Activated CD8-positive, alpha-beta memory T cell treated with anti-CD3 and anti-CD28 coated beads for 24 hours (primary cell): ENCODE data around the gene ZDHHC8.

Experiments used
- DNase-seq: peaks from one replicate; pipeline ENCODE4 v3.0.0-alpha.2; 2020

Gene ZDHHC8

DNA sequence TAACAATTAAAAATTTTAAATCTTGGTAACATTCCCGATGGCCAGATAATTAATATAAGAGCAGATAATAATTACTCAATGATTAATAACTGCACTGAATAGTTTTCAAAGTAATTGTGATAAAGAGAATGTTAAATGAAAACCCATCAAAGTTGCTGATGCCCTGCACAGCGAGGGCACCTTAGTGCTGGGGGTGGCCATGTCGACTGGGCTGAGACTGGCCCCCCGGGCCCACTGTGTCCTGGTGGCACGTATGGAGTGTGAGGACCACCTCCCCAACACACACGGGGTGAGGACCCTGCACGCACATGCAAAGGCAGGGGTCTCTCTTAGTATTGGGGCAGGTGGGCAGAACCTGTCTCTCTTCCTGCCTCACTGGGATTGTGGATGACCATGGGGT is 34.3 kb downstream of the ZDHHC8 start:
- DNase-seq: no peak

DNA sequence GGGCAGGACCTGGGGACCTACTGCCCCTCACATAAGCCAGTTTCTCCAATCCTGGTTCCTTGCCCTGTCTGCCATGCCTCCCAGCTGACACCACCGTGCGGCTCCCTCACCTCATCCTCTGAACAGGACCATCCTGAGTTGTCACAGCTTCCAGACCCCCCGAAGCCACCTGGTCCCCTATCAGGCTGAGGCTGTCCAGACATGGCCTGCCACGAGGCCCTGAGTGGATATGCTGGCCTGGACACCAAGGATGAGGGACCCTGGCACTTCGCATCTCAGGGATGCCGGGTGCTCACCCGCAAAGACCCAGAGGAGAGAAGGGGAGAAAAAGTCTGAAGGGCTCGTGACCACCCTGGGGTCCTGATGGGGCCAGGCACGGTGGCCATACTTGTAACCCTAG is 35.1 kb downstream of the ZDHHC8 start:
- no peak for DNase-seq

DNA sequence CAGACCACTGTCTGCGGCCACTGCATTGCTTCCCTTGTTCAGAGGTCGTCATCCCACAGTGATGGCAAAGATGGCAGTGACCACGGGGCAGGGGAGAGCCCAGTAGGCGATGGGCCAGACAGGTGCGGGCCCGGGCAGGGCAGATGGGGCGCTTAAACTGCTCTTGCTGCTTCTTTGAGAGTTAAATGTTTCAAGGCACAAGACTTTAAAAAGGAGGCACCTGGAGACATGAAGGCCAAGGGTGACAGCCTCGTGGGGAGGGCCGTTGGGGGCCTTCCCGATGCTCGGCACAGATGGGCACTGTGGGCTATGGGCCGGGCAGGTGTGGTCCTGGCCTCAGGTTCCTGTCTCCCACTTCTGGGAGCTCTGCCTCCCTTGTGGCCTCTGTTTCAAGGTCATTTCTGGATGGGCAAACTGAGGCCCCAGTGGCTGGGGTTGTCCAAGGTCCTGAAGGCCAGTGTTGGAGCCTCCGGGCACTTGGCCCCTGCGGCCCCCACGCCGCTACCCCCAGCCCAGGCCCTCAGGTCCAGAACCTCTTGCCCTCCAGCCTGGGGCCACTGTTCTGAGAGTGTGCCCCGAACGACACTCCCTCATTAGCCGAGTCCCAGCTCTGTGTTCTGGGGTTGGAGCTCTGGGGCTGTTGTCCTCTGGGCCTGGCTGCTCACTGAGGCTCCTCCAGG is 36.2 kb downstream of the ZDHHC8 start:
- DNase-seq: no peak

DNA sequence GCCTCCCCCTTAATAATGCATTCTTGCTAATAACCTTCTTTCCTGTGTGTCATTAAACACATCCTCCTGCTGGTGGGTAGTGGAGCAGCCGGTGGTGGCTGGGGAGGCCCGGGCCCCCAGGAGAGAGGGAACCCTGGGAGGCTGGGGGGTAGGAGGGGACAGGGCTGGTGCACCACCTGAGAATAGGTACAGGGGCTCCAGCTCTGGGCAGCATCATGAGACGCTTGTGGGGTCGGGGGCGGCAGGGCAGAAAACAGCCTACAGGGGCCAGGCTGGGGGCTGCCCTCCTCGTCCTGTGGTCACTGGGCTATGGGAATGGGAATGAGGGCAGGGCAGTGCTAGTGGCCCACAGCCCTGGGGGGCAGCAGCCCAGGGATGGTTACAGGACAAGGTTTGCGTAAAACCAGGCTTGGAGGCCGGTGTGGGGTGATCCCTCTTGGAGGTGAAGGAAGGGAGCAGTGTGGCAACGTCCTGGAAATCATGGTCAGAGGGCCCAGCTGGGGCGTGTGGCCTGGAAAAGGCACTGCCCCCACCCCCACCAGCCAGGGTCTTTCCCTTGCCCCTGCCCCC is 37.7 kb downstream of the ZDHHC8 start:
- DNase-seq: no peak

DNA sequence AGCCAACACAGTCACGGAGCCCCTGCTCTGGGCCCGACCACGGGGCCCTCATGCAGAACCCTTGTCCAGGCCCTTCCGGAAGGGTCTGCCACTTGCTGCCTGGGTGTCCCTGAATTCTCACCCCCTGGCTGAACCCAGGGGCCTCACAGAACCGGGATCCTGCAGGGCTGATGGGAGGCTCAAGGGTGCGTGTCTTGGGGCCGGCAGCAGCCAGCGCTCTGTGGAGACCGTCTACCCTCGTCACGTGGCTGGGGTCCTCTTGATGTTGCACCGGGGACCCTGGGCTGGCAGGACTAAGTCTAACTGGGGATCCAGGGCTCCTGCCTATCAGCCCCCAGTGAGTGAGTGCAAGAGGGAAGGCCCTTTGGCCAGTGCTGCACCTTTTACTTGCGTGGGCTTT is 38.6 kb downstream of the ZDHHC8 start:
- no peak for DNase-seq

DNA sequence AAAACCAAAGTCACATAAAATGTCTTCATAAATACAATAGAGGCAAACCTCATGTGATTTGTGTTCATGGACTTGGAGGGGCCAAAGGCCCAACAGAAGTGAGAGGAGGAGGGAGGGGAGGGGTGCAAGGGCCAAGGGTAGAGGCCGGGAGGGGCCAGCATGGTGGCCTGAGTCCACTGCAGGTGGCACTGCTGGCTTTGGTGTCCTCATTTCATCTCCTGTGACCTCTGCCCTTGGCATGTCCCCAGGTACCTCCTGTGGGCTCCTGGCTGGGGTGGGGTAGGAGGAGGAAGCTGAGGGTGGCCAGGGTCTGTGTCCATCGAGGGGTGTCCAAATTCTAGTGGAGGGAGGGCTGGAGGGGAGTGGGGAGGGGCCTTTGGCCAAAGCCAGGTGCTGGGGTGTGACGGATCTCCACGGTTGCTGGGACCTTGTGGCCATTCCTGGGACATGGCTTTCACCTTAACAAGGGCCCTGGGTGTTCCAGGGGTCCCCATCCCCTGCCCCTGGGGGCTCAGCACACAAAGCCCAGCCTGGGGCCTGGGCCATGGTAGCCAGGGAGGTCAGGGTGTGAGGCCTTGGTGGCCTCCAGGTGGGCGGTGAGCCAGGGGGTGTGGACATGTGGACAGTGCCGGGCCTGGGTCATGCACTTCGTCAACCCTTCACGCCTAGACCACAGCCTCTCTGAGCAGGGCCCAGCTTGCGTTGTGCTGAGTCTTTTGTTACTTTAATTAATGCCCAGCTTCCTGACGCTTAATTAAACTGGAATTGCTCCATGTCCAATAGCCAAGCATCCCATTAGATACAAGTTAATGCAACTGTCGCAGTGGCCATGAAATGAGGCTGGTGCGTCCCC is 39.9 kb downstream of the ZDHHC8 start:
- DNase-seq: no peak

DNA sequence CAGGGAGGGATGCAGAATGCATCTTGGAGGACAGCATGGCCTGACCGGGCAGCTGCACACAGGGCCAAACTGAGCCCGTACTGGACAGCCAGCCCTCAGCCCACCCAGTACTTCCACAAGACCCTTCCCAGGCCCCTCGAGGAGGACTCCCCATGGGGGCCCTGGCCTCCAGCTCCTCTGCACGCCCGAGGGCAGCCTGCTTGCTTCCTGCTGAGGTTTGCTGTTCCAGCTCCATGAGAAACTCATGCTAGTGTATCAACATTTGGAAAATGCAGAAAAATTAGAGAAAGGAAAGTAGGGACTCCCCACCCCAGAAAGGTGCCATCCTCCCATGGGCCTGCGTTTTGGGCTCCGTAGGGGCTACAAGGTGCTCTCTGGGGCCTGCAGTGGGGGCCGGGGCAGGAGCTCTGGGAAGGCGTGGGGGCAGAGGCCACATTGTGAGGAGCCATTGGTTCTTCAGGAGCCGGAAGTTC is 40.6 kb downstream of the ZDHHC8 start:
- no peak for DNase-seq

DNA sequence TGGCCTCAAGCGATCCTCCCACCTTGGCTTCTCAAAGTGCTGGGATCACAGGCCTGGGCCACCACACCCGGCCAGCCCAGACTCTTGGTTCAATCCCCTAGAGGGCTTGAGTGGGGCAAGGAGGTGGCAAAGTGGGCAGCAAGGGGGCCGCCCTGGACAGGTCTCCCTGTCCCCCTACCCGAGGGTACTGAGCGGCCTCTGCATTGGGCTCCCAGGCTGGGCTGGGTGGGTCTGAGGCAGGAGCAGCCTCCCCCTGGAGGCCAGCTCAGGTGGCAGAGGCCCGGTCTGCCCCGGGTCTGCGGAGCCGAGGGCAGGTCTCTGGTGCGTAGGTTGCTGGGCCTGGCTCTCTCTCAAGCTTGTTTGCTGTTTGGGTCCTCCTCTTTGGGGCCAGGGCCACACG is 41.6 kb downstream of the ZDHHC8 start:
- DNase-seq: no peak

DNA sequence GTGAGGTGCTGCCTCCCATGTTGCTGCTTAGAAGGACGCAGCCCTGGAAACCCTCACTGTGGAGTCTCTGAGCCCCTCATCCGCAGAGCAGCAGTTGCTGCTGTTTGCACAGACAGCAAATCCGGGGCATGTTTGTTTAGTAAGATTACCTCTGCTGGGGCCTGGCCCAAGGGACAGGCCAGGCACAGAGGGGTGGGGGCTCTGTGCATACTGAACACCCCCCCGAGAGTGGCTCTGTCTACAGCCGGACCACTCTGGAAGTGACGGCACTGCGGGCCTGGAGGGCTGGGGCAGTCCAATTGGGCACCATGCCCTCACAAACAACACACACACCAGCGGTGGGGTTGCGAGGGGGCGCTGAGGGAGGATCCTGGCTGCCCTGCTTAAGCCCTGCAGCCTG is 42.2 kb downstream of the ZDHHC8 start:
- no peak for DNase-seq

DNA sequence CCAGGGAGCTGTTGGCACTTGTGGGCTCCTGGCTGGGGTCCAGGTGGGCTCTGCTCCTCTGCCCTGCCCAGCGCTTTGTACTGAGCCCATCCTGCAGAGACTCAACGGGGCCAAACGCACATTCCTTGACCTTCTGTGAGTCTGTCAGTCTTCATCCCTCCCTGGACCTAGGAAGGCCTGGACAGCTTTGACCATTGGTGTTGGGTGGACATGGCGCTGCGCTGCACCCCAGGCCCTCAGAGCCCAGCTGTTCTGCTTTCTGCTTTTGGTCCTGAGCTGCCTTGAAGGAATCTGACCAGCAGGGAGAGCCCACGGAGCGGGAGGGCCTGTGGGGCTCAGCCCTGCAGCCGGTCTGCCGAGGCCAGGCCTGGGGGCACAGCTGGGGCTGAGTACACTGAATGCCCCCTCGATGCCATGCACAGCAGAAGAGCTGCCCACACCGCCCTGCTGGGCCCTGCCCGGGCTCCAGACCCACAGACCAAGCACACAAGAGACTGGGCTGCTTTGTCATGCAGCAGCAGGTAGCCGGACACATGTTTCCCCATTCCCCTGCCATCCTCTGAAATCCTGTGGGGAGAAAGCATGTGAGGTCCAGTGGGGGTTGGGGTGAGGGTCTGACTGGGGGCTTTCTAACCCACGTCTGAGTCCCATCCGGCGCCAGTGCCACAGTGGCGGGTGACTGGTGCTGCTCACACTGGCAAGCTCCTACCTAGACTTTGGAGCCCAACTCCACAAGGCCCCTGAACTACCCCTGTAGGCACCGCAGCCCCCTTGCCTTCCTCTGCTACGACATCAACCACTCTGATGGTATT is 43.4 kb downstream of the ZDHHC8 start:
- DNase-seq: no peak

DNA sequence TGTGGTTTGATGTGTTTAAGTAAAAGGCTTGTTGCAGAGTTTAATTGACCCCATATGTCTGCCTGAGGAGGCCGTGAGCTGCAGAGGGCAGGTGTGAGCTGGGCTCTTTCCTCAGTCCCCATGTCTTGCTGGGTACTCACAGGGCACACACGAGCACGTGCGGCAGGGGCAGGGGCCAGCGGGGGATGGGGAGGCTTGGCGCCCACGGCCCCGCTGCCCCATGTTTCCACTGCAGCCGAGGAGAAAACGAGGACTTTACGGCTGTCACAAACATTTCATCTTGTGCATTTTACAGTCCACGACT is 43.9 kb downstream of the ZDHHC8 start:
- no peak for DNase-seq

DNA sequence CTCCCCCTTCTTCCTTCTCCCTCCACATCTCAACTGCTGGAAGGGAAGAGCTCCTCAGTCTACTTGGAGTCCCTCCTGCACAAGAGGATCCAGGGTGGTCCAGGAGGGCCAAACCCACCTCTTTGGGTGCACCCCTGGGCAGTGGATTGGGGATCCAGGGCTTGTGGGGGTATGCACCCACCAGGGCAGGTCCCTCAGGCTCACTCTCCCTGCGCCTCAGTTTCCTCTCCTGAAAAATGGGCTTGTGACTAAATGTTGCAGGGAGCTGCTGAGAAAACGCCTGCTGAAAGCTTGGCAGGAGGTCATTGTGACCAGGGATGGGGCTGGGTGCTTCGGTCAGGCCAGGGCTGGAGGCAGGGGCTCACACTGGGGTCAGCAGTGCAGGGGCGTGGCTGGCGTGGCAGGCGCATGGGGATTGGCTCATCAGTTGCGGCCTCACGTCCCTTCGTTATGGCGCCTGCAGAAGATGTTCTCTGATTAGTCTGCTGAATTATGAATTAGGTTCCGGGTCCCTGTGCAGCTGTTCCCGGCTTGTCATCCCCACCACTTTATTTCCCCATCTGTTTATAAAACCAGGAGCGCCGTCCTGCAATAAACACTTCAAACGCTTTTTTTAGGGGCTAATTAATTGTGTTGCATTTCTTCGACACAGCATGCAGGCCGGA is 44.9 kb downstream of the ZDHHC8 start:
- no peak for DNase-seq

DNA sequence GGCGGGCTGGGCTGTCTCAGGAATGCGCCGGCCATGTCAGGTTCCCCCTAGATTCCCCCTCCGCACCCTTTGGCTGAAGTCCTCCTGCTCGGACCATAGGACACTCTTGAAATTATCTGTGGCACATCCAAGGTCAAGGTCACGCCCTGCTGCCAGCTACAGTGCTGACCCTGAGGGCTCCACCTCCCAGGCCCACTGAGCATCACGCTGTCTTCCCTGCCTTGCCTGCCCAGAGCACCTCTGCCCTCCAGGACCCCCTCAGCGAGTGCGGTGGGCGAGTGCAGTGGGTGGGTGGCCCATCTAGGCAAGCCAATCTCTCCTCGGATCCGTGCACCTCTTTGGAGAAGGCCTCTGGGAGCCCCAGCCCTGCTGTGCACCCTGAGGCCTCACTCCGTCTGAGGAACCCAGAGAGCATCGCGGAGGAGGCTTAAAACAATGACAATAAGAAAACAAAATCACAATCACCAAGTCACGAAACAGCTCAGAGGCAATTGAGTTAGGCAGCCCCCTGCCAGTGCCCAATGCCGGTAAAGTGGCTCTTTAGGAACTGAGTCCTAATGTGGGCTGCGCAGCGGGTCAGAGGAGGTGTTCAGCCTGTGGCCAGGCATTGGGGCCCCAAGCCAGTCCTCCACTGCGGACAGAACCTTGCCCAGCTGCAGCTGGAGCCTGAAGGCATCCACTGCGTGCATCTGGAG is 45.8 kb downstream of the ZDHHC8 start:
- DNase-seq: no peak

DNA sequence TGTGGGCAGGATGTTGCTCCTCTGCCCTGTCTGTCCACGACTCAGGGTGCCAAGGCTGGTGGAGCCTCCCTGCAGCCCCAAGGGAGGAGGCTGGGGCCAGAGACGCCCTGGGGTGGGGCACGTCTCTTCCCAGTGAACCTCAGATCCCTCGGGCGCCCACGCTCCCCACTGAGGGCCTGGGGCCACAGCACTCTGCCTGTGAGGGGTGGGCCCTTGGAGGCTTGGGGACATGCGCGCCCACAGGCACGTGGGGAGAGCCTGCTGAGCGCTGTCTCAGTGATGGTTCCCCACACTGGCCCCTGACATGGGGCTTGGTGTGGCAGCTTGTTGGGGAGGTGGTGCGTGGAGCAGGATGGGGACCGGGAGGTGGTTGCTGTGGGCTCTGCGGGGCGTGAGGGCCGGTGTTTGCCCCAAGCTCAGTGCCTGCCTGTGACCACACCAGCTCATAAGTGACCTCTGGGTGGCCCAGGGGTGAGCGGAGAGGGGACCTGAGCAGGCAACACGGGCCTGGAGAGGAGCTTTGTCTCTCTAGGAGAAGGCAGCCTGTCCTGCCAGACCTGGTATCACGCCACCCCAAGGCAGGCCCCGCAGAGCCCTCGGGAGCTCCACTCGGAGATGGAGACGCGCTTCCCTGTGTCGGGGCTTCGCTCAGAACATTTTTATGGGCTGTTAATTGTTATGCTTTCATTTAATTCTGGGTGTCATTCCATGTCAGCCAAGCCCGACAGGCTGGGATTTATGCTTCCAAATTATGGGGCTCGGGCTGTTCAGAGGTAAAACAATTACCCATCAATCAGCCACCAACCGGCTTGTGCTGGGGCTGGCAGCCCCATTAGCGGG is 46.7 kb downstream of the ZDHHC8 start:
- no peak for DNase-seq

DNA sequence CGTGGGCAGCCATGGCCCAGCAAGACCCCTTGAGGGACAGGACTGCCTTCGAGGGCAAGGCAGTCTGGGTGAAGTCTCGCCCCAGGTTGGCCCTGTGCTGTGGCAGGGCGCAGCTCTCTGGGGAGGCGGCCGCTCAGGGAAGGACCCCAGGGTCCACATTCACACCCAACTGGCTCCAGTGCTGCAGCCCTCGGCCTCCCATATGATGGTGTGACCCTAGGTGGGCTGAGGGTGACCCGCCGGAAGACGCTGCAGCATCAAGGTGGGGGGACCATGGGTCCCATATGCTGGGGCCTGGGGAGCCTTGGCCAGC is 47.3 kb downstream of the ZDHHC8 start:
- no peak for DNase-seq

DNA sequence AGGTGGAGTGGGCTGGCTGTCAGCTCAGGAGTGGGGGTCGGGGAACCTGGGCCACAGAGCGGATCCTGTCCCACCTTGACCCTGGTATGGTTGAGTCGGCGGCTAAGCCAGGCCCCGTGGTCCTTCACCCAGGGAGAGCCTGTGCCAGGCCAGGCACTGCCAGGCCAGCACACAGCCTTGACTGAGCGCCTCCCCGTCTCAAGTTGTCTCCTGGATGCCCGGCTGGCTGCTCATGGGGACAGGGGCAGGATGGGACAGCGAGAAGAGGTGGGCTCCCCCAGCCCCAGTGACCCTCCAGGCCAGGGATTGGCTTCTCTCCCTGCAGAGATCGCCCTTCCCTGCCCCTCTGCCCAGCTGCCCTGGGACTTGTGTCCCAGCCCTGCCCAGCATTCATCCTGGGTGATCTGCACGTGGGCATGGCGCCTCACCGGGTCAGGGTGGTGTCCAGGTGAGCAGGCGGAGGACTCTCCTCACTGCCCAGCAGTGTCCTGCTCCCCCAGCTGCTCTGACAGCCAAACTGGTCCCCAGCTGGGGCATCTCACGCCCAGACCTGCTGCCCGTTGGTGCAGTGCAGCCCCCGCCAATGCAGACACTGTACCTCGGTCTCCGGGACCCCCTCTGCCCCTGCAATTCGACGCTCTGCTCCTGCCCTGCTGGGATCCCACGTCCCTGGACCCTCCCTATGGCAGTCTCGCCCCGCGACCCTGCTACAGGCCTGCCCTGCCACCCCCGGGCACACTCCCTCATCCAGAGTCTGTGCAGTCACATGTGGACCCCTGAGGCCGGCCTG is 48.0 kb downstream of the ZDHHC8 start:
- no peak for DNase-seq

DNA sequence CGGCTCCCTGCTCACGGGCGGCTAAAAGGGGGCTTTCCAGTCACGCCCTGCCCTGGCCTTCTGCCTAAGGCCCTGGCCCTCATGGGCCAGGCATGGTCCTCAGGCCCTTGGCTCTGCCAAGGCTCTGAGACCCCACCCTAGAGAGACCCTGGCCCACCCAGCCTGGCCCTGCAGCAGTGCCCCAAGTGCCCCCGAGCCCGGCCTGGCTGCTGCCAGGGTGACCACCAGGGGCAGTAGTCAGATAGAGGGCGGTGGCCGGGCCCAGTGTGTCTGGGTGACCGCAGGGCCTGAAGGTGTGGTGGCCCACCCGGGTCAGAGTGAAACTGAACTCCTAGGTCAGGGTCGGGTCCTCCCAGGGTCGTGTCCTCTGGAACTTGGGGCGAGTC is 48.6 kb downstream of the ZDHHC8 start:
- no peak for DNase-seq

DNA sequence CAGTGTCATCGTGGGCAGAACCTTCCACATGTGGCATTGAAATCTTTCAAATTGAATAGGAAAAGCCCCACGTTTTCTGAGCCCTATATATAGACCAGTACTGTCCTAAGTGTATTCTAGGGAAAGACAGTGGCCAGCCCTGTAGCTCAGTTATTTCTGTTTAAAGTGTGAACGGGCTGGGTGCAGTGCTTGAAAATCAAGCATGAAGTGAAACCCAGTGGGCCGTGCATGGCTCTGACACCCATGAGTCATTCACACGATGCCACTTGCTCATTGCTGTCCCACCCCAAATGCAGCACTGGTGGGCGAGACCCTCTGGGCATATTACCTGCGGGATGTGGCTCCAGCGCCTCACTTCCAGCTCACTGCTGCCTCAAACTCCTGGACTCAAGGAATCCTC is 49.0 kb downstream of the ZDHHC8 start:
- no peak for DNase-seq

DNA sequence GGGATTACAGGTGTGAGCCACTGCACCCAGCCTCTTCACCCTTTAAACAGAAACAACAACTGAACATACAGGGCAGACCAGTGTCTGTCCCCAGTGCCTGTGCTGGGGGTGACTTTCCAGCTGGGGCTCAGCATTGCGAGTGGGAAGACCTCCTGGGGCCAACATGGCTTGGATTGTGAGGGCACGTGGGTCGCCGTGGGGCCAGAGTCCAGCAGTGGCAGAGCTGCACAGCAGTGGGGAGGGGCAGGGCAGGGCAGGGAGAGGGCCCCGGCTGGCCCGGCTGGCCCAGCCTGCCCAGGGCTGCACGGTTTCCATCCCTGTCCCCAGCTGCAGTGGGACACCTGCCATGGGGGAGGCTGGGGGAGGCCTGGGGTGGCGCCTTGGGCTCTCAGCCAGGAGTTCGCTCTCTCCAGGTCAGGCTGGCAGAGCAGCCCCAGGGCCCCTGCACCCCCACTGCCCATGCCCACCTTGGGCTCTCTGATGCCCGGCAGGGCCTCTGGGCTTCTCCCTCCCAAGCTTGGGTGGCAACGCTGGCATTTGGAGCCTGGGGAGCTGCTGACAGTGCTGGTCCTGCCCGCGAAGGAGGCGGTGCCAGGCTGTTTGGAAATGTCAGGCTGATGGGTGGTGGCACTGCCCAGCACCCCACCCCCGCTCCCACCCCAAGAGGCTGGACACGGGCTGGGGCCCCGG is 49.7 kb downstream of the ZDHHC8 start:
- DNase-seq: no peak

DNA sequence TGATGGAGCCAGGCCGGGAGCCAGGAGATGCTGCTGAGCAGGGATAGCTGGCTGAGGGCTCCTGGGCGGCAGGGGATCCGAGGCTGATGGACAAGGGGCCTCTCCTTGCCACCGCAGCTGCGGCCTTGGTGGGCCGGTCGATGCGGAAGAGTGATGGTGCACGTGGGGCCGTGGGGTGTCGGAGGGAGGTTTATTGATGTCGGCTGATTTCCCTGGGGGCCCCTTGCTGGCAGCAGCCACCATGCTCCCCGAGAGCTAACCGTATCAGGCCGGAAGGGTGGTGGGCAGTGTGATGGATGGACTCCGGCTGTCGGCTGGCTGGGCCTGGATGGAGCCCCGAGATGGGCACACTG is 50.3 kb downstream of the ZDHHC8 start:
- DNase-seq: no peak
